Effector CD4-positive, alpha-beta T cell (primary cell): ENCODE results near the gene ATF2.
"Not testable (repeated sequence)": the region's sequence is repeated elsewhere in the genome, so short reads cannot be mapped to it uniquely, and the experiment has no call there.

ENCODE experiments used
- DNase-seq: peaks from one replicate; pipeline ENCODE4 v3.0.0-alpha.2; 2020

The ATF2 gene

DNA sequence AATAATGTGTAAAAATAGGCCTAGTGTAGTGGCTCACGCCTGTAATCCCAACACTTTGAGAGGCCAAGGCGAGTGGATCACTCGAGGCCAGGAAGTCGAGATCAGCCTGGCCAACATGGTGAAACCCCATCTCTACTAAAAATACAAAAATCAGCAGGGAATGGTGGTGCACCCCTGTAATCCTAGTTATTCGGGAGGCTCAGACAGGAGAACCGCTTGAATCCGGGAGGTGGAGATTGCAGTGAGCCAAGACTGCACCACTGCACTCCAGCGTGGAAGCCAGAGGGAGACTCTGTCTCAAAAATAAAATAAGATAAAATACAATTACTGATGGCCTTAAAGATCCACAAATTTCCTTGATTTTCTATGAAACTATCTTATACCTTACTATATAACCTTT lies 3.8 kb downstream of the ATF2 start:
- DNase-seq = no peak

DNA sequence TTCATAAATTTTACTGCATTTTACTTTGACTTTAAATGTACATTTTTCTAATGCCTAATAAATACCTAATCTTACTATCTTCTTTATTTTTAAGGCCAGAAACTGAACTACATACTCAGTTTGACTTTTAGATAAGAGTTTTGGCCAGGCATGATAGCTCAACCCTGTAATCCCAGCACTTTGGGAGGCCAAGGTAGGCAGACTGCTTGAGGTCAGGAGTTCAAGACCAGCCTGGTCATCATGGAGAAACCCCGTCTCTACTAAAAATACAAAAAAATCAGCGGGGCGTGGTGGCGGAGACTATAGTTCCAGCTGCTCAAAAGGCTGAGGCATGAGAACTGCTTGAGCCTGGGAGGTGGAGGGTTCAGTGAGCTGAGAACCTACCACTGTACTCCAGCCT lies 9.1 kb downstream of the ATF2 start:
- no peak for DNase-seq

DNA sequence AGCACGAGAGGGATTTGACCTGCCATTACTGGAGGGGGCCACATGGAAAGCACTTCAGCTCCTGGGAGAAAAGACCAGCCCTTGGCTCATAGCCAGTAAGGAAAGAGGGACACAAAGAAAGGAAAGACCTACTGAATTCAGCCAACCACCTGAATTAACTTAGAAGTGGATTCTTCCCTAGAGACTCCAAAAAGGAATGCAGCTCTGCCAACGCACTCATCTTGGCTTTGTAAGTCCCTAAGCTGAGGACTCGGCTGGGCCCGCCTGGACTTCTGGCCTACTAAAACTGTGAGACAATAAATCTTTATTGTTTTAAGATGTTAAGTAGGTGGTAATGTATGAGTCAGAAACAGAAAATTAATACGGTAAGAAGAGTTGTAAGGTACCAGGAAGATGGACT lies 11.5 kb downstream of the ATF2 start:
- no peak for DNase-seq

DNA sequence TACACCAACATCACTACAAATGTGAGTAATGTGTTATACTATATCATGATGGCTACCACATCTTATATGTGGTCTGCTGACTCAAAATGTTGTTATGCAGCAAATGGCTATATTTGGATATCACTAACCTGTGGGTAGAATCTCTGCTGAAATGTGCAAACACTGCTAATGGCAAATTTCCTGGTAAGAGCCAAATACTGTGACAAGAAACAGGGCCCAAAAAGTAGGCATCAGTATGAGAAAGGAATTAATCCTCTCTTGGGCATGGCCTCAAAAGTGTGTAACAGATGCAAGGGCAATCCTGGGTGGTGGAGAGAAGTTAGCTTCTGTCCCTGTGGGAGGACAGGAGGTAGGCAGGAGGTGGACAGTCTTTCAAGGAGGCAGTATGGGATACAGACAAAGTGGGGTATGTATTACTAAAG lies 13.3 kb downstream of the ATF2 start:
- DNase-seq = no peak

DNA sequence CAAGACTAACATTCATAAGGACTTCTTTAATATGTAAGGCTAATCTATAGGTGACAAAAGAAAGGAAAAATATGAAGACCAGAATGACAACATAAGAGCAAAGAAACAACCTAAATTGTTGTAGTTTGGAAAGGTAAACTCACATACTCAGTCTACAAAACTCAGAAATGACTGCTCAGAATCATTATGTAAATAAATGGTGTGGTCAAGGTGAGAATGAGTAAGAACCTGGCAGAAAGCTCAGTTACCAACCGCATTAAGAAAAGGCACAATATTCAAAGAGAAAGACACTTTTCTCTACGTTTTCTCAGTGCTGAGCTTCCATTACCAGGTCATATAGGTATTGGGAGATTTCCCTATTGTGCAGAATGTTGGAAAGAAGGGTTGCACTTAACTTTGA lies 15.8 kb downstream of the ATF2 start:
- DNase-seq = no peak

DNA sequence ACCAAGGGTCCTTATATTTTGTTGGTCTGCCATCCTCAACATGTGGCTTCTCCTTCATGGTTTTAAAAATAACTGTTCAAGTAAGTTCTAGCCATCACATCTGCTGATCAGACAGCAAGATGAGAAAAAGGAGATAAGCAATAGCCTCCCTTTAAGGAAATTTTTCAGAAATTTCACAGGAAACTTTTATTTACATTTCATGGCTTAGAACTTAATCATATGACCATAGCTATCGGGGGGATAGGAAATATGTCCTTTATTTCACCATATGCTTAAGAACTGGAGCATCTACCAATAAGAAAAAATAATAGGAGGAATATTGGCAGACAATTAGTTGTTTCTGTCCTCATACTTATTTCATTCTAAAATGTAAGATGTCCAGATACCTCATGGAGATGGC lies 16.2 kb downstream of the ATF2 start:
- no peak for DNase-seq

DNA sequence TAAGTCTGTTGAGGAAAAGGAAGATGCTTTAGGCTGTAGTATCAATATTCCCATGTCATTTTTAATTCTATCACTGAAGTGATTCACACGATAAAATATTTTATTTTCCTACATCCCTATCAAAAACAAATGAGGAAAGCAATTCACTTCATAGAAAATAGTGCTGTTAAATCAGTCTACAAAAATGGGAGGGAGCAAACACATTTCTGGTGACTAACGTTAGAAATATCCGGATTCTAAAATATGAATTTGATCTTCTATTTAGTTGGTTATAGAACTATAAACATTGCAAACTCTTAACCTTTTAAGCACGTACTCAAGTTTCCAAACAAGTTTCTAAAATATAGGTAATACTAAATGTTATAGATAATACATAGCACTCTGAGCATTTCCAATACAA lies 20.8 kb downstream of the ATF2 start:
- no peak for DNase-seq

DNA sequence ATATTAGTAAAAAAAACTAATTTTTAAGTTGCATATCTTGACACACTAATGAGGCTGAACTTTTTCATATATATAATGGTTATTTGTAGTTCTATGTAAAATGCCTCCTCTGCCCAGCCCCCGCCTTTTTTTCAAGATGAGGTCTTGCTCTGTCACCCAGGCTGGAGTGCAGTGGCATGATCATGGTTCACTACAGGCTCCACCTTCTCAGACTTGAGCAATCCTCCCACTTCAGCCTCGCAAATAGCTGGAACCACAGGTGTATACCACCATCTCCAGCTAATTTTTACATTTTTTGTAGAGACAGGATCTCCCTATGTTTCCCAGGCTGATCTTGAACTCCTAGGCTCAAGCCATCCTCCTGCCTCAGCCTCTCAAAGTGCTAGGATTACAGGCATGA lies 24.3 kb downstream of the ATF2 start:
- DNase-seq = no peak

DNA sequence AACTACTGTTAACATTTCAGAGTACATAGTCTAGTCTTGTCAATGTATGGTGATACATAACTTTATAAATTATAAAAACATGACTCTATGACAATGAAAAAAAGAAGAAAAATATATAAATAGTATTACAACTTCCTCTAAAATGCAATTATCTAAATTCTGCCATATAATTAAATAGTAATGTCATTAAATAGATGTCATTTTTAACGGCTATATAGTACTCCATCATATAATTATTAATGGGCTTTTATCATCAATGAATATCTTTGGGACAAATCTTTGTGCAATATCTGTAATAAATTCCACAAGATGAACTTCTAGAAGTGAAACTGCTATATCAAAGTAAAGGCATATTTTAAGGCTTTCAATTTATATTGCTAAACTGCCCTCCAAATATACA lies 24.8 kb downstream of the ATF2 start:
- DNase-seq = no peak

DNA sequence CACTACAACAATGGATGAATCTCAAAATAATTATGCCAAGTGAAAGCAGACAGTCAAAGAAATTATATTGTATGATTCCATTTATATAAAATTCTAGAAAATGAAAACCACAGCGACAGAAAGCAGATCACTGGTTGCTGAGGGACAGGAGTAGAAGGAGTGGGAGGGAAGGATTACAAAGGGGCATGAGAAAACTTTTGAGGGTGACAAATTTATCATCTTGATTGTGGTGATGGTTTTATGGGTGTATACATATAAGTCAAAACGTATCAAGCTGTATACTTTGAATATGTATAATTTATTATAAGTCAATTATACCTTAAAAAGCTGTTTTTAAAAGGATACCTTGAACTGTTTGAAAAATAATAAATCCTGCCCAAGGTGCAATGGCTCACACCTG lies 27.7 kb downstream of the ATF2 start:
- DNase-seq = no peak

DNA sequence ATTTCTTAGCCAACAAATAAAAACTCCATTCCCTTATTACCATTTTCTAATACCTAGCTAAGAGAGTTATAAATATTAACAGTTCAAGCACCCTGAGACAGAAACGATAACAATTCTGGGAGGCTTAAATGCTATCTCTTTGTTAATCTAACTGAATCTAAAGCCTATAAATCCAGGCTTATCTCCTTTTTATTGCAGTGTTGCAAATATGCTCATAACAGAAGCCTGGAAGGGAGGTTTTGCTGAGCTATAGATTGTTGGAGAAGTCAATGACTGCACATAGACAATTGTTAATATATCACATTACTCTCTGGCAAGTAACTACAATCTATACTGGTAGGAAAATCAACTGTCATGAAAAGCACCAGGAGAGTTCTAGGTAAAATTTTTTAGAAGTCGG lies 30.2 kb downstream of the ATF2 start:
- DNase-seq = no peak

DNA sequence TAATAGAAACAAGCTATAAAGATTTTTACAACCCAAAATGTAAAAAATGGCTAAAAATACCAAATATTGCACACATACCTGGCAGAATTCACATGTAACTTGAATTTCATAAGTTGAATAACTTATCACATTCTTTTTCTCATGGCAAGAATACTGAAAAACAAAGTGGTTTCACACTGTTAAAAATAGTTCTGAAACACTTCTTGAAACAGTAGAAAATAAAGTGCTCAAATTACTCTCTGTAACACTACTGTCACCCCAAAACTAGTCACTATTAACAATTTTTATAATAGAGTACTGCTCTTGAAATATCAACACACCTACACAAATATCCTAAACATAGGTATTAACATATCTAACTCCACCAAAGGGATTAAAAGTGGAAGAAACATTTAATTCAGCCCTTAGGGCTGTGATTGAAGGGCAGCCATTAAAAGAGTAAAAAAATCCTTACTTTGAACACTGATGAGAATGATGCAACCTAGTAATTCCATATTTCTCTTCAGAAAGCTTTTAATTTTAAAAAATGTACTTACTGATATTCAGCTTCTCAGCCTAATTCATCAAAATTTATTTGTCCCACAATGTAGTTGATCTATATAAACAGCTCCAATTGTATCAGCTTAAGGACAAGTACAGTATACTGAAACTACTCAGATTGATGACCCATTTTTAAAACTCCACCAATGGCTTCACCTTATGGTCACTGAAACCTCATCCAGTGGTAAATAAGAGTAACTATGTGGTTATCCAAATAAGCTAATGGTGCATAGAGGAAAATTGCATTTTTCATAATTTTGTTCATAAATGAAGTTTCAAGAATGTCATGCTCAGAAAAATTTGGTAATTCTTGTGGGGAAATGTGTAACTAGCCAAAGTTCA lies 31.4 kb downstream of the ATF2 start:
- no peak for DNase-seq

DNA sequence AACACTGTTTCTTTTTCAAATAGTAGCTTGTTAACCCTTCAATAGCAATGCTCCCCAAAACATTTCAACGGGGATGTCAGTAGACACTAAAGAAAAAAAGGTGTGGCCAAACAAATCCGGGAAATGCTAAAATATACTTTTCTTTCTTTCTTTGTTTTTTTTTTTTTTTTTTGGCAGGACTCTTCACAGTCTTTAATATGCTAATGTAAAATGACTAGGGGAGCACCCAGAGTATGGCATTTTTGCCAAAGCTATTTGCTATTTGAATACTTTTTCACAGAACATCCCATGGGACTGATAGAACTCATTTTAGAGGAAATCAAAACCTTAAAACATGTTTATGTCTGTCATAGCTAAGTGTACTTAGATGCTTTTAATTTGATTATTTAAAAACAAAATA lies 32.1 kb downstream of the ATF2 start:
- DNase-seq = no peak

DNA sequence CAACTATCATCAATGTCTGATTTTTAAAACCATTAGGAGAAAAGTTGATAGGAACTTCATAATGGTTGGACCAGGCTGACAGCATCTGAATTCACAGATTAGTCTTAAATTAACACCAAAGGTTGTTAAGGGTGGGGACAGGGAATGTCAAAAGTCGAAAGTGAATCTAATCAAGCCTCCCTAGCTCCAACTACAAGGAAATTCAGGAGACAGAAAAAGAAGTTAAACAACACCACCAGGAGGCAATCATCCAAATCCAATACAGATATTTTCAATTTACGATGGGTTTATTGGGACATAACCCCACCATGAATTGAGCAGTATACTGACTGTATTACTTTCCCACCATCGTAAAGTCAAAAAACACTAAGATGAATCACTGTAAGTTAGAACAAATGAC lies 32.8 kb downstream of the ATF2 start:
- no peak for DNase-seq

DNA sequence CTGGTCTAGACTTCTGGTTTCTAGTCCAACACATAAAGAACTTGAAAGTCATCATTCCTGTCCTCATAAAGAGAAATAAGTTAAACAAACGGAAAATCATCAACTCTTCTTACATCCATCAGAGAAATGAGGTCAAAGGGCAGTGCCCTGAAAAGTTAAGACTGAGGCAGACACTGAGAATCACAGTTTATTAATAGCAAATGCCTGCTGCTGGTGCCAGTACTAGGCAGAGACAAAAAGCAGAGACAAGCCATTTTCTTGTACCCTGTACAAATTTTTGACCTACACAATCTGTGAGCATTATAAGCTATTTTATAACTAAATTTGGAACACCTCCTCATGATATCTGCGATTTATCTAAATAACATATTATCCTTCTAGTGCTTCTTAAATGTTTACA lies 36.8 kb downstream of the ATF2 start:
- no peak for DNase-seq

DNA sequence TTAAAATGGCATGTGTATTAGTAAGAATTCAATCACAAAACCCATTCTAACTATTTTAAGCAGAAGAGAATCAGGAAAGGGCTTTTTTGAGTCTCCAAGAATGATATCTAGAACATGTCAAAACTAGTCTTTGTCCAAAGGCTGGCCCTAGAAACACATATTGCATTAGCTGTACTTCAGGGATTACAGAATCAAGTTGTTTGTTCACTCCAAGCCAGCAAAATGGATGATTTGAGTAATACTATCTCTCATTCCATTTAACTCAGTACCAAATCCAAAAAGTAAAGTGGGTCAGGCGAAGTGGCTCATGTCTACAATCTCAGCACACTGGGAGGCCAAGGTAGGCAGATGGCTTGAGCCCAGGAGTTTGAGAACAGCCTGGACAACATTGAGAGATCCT lies 41.3 kb downstream of the ATF2 start:
- no peak for DNase-seq

DNA sequence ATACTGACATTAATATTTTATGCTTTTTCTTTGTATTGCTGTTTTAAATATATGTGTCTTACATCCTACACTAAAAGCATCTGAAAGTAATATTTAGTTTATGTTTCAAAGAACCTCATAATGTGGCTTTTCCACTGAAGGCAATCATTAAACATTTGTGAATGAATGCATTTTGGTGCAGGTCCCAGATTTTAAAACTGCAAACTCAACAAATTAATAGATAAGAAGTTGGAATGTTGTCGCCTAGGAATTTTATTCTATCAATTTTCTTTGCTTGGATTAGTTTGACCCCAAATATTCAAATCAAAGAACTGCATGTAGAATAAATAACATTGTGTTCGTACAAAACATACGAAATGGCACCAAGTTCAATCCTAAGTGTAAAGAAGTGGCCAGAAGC lies 44.7 kb downstream of the ATF2 start:
- no peak for DNase-seq

DNA sequence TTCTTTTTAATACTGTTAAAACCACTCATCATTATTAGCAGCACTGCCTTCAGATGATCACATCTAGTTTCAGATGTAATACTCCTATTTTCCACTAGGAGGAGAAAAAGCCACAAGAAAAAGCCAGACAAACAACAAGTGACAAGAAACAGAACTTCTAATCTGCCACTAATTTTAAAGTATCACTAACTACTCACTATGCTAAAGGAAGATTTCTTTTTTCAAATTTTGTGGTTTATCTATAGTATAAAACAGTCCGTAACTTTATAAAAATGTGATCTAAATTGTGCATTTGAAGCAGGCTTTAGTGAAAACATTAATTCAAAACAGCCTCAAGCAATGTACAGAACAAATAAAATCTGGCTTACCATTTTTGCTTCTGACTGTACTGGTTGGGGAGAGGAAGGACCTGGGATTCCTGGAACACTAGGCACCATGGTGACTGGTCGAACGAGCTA lies 56.8 kb downstream of the ATF2 start:
- DNase-seq = no peak

DNA sequence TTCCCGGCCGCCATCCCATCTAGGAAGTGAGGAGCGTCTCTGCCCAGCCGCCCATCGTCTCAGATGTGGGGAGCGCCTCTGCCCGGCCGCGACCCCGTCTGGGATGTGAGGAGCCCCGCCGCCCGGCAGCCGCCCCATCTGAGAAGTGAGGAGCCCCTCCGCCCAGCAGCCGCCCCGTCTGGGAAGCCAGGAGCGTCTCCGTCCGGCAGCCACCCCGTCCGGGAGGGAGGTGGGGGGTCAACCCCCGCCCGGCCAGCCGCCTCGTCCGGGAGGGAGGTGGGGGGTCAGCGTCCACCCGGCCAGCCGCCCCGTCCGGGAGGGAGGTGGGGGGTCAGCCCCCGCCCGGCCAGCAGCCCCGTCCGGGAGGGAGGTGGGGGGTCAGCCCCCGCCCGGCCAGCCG lies 59.9 kb downstream of the ATF2 start:
- DNase-seq = not testable (repeated sequence)

DNA sequence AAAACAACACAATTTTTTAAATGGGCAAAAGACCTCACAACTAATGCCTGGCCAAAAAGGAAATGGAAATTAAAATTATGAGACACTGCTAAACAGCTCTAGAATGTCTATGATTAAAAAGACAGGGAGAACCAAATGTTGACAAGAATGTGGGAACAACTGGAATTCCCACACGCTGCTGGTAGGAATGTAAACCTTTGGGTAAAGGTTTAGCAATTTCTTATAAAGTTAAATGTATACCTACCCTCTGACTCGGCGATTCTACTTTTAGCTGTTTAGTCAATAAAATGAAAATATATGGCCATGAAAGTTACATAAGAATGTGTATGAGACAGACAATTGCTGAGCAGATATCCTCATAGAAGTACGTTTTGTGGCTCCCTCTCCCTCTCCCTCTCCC lies 60.9 kb downstream of the ATF2 start:
- DNase-seq = no peak

DNA sequence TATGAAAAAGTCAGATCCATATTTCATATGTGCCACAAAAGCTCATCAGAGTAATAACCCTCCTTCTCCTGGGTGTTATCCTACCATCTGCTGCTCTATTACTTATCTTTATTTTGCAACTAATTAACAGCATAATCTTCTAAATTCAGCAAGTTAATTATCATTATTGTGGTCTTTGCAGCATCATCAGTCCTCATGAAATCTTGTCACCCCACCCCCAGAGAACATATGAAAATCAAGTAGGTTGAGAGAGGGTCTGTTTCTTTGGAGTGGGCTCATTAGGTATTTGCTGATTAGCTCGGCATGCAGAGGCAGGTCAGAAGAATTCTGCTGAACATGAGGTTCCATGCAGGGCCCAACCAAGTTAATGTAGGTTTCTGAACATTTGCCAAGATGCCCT lies 64.8 kb downstream of the ATF2 start:
- no peak for DNase-seq

DNA sequence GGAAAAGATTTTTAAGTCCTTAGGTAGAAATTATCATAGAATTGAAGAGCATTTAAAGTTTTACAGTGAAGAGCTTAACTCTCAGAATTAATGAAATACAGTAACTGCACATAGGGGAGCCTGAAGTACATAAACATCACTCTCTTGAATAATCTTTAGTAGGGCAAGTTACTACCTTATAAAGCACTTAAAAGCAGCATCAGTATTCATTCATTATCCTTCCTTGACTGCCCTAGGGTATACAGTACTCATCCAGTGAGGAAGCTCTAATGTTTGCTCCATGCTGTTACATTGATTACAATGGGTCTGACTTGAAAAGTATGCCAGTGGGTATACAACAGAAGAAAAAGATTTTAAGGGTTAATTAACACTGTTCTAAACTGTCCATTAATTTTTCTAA lies 66.5 kb downstream of the ATF2 start:
- no peak for DNase-seq

DNA sequence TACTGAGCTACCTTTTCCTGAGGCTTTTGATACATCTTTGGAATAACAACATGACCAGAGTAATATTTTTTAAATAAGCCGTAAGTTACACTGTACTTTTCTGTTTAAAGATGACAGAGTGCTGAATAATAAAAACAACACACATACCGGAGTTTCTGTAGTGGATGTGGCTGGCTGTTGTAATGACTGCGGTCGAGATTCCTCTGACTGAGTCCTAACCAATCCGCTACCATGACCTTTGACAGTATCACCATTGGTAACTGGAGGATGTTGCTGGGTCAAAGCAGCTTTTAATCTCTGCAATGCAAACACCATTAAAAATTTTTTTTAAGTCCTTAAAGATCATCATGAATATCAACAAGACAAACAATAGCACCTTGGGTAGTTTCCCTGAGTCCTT lies 70.7 kb downstream of the ATF2 start:
- no peak for DNase-seq

DNA sequence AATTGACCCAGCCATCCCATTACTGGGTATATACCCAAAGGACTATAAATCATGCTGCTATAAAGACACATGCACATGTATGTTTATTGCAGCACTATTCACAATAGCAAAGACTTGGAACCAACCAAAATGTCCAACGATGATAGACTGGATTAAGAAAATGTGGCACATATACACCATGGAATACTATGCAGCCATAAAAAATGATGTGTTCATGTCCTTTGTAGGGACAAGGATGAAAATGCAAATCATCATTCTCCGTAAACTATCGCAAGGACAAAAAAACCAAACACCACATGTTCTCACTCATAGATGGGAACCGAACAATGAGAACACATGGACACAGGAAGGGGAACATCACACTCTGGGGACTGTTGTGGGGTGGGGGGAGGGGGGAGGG lies 83.9 kb downstream of the ATF2 start:
- DNase-seq = not testable (repeated sequence)

DNA sequence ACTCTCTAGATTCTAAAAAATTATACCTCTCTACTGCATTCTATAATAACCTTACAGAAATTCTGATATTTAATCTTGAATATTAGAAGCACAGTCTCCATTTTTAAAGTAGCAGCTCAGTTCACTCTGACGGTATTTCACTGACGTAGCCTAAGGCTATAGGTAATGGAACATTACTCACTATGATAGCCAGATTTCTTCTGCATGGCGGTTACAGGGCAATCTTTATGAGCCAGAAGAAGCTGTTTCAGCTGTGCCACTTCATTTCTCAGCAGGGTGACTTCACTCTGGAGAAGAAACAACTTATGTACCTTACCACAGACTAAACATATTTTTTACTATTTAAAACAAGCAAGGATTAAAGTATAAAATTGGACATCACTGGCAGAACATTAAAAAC lies 87.5 kb downstream of the ATF2 start:
- no peak for DNase-seq
